HG03103 (cell line): Measurements from ENCODE around the gene ZER1.
"Not testable (repeated sequence)": the region's sequence is repeated elsewhere in the genome, so short reads cannot be mapped to it uniquely, and the experiment has no call there.

Experiments
- ATAC-seq: cut with Tn5 transposase; IDR thresholded peaks from one replicate; pipeline ENCODE4 v1.9.1; 2021; ENCODE audit warnings: low read depth; ENCODE audit not compliant: unreplicated experiment

The ZER1 gene

DNA sequence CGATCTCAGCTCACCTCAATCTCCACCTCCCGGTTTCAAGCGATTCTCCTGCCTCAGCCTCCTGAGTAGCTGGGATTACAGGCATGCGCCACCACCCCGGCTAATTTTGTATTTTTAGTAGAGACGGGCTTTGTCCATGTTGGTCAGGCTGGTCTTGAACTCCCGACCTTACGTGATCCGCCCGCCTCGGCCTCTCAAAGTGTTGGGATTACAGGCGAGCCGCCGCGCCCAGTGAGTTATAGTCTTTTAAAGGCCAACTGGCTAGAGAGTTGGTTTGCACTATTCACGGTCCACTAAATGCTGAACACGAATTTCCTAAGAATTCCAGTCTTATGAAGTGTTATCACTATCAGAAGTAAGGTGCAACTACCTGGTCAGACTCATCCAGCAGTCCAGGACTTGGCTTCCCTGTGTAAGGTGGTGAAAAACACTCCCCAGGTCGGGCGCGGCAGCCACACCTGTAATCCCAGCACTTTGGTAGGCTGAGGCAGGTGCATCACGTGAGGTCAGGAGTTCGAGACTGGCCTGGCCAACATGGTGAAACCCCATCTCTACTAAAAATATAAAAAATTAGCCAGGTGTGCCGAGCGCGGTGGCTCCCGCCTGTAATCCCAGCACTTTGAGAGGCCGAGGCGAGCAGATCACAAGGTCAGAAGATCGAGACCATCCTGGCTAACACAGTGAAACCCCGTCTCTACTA lies 72.5 kb downstream of the ZER1 start:
- ATAC-seq, result not testable (repeated sequence)

GRCh38 chr9:128696923-128697707 lies 74.6 kb downstream of the ZER1 start:
- ATAC-seq, result no peak

GRCh38 chr9:128694344-128694743 lies 77.4 kb downstream of the ZER1 start:
- no peak for ATAC-seq

DNA sequence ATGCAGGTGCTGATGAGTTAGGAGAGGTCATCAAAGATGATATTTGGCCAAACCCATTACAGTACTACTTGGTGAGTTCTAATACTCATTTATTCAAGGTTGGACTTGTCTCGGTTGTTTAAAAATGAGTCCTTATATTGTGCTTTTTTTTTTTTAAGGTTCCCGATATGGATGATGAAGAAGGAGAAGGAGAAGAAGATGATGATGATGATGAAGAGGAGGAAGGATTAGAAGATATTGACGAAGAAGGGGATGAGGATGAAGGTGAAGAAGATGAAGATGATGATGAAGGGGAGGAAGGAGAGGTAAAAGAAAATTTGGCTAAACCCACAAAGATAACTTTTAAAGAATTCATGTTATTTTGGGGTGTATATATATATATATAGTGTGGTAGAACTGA lies 78.0 kb downstream of the ZER1 start:
- ATAC-seq, result not testable (repeated sequence)

- ATAC-seq, result no peak
Observed at GRCh38 chr9:128690684-128691034, 81.1 kb downstream of the ZER1 start.

DNA sequence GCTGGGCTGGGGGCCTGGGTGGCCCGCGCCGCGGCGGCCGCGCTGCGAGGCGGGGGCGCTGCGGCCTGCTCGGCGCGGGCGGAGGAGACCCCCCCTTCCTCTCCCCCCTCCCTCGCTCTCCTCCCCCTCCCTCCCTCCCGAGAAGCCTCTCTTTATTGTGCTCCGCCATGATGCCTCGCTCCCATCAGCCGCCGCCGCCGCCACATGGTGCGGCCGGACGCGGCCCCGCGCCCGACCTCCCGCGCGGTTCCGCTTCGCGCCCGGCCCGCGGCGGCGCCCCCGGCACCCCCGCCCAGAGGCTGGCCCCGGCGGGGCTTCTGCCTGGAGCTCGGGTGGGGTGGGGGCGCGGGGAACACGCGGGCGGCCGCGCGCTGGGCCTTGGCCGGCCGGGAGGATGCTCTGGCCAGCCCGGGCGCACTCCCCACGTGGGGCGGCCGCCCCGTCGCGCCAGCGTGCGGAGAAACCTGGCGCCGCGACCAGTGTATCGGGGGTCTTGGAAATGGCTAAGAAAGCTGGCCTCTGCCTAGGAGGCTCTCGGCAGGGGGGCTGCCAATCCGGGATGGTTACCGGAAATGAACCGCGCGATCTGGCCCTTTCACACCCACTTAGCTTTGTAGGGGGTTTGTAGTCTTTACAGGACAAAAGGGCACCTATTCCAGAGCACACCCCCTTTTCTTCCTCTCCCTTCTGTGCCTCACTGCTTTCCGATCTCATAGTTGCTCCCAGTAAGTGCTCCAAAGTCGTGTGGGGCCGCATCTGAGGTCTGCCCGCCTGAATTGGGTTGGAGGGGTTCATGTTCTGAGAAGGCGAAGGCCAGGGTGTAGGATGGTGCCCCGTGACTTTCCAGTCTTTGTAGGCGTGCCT lies 81.7 kb downstream of the ZER1 start:
- no peak for ATAC-seq

GRCh38 chr9:128689293-128689774 lies 82.4 kb downstream of the ZER1 start:
- peak; percentile 13 for ATAC-seq

DNA sequence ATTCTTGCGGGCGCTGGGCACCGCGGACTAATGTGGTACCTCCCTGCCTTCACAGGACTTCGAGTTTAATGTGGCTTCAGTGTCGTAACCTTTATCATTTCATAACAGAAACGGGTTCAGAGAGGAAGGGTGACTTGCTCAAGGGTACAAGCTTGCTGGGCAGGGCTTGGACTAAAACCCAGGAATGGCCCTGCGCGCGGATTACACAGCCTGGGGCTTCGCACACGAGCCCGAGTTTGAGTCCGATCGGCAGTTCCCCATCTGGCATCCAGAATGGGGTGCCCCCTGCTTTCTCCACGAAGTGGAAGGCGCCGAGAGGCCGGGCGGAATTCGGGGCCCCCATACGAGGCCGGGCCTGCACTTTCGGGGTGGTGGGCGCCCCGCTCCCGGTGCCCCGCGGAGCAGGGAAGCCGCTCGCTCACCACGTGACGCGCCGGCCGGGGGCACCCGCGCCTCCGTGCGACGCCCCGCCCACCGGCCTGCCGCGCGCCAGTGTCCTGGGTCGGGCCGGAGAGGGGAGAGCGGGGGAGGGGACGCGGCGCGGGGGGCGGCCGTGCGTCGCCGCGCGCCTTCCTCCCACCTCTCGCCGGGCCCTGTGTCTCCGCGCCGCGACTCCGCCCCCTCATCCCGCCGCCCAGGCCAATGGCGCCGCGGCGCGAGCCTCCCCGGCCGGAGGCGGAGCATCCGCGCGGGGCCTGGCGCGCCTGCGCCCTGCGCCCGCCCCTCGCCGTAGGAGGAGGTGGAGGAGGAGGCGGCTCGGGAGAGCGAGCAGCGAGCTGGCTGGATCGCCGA lies 83.0 kb downstream of the ZER1 start, which contains the start of gene SET:
Gene SET (plus strand): TSS at position 722 of the 792 bp plus-strand sequence. CDS start 361 bp downstream, outside the sequence.
- ATAC-seq, result peak; percentile 60

- no peak for ATAC-seq
Observed at GRCh38 chr9:128687453-128687852, 84.3 kb downstream of the ZER1 start.

GRCh38 chr9:128685636-128686489 lies 85.9 kb downstream of the ZER1 start:
- no peak for ATAC-seq

DNA sequence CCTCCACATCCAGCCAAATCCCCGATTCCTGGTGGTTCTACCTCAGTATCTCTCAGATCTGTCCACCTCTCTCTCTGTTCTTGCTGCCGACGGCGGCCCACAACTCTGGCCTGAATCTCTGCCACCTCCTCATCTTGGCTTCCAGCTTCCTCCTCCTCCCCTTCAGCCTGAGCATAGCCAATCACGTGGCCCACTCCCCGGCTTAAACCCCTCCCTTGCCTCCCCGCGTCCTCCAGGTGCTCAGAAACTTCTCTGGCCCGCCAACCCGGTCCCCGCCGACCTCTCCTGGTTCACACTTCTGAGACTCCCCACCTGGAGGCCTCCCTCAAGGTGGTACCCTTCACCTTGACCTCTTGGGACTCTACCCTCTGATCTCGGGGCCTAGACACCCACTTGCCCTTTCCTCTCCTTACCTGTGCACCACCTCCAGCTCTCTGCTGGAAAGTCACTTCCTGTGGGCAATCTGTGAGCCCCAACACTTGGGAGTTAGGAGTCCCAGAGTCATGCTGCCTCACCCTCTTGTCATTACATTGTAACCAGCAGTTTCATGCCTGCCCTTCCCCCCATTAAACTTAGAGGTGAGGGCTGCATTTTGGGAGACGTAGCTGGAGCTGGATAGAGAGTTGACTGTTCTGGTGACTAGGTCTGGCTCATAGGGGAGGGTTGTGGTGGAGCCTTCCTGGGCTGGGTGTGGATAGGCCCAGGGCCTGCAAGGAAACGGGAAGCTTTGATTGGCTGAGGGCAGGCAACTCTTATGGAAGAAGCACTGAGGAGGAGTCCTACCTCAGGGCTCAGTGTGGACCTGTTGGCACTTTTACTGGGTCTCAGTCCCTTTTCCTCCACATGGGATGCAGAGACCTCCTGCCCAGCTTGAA lies 87.2 kb downstream of the ZER1 start:
- peak; percentile 32 for ATAC-seq

GRCh38 chr9:128684065-128684324 lies 87.7 kb downstream of the ZER1 start:
- ATAC-seq, result no peak

DNA sequence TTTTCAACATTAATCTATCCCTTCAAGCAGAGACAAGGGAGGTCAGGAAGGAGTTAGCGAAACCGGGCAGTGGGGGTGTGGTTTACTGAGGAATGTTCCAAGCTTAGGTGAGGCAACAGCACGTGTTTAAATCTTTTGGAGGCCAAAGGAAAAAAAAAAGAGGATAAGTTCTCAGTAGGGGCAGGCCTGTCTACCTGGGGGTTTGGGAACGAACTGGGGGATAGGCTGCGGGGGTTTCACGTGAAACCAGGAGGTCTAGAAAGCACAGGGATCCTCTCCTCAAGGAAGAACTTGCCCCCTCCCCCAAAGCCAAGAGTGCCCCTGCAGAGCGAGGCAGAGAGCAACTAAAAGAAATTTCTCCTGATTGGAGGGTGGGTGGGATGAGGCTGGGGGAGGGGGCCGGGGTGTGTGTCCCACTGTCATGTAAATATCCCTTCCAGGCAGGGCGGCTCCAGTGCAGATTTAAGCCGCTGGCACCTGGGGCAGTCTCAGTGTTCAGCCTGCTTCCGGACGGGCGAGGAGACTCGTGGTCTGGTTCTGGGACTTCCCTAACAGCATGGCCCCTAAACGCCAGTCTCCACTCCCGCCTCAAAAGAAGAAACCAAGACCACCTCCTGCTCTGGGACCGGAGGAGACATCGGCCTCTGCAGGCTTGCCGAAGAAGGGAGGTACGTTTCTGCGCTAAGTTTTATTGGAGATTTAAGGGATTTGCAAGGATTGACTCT lies 88.2 kb downstream of the ZER1 start:
- ATAC-seq, result no peak
